Mesenchymal stem cell (in vitro differentiated cells and primary cell): ENCODE data around the gene POU6F2.

Experiments used
- DNase-seq: peaks from one replicate; pipeline ENCODE4 v3.0.0-alpha.2; 2013
- H2AFZ ChIP-seq: one replicate; pipeline ENCODE4 v1.6.1; 2013; ENCODE audit warnings: low read depth, mild to moderate bottlenecking, control low read depth, inconsistent platforms, low read length, moderate library complexity
- H2AK5ac ChIP-seq: 2 replicates; pipeline ENCODE4 v1.6.1; 2013; ENCODE audit warnings: low read length, moderate library complexity, mild to moderate bottlenecking, inconsistent platforms; ENCODE audit not compliant: severe bottlenecking
- H2BK120ac ChIP-seq: one replicate; pipeline ENCODE4 v1.6.1; 2013; ENCODE audit warnings: low read depth, mild to moderate bottlenecking, inconsistent platforms, low read length, moderate library complexity
- H2BK12ac ChIP-seq, 2 experiments: one replicate each; pipeline ENCODE4 v1.6.1; 2013; ENCODE audit warnings: inconsistent platforms in 2 of 2, low read length in 2 of 2, mild to moderate bottlenecking in 2 of 2, moderate library complexity in 2 of 2, control low read depth in 1 of 2
- H2BK15ac ChIP-seq: one replicate; pipeline ENCODE4 v1.6.1; 2013; ENCODE audit warnings: mild to moderate bottlenecking, low read depth, inconsistent platforms; ENCODE audit not compliant: poor library complexity, severe bottlenecking
- H2BK5ac ChIP-seq: 2 replicates; pipeline ENCODE4 v1.6.1; 2013; ENCODE audit warnings: low read depth, mild to moderate bottlenecking, low read length, control low read depth, inconsistent platforms; ENCODE audit not compliant: poor library complexity, severe bottlenecking
- H3K14ac ChIP-seq, 2 experiments: one replicate each; pipeline ENCODE4 v1.6.1; 2013; ENCODE audit warnings: inconsistent platforms in 2 of 2, low read length in 2 of 2, control low read depth in 1 of 2, mild to moderate bottlenecking in 1 of 2, moderate library complexity in 1 of 2
- H3K18ac ChIP-seq, 2 experiments: one replicate each; pipeline ENCODE4 v1.6.1; 2013; ENCODE audit warnings: inconsistent platforms in 2 of 2, low read length in 2 of 2, control low read depth in 1 of 2, low read depth in 1 of 2, mild to moderate bottlenecking in 1 of 2
- H3K23ac ChIP-seq, 2 experiments: one replicate each; pipeline ENCODE4 v1.6.1; 2013; ENCODE audit warnings: inconsistent platforms in 2 of 2, low read length in 2 of 2, mild to moderate bottlenecking in 2 of 2, moderate library complexity in 2 of 2, control low read depth in 1 of 2
- H3K27ac ChIP-seq: 2 replicates; pipeline ENCODE4 v1.5.1; 2013; ENCODE audit warnings: mild to moderate bottlenecking, moderate library complexity, low read length, control low read depth, inconsistent platforms; ENCODE audit not compliant: poor library complexity, severe bottlenecking
- H3K27me3 ChIP-seq, 2 experiments: 2 replicates each; pipeline versions ENCODE4 v1.6.1 to v1.7.0; 2013; ENCODE audit warnings: low read length in 2 of 2, mild to moderate bottlenecking in 2 of 2, moderate library complexity in 2 of 2, control low read depth in 1 of 2, inconsistent platforms in 1 of 2; ENCODE audit not compliant: control insufficient read depth in 1 of 2, insufficient read depth in 1 of 2
- H3K36me3 ChIP-seq, 2 experiments: 2 replicates each; pipeline versions ENCODE4 v1.6.1 to v1.7.0; 2013; ENCODE audit warnings: low read length in 2 of 2, control low read depth in 1 of 2, inconsistent platforms in 1 of 2, low read depth in 1 of 2, mild to moderate bottlenecking in 1 of 2; ENCODE audit not compliant: insufficient read depth in 2 of 2, control insufficient read depth in 1 of 2
- H3K4ac ChIP-seq, 2 experiments: one replicate each; pipeline ENCODE4 v1.6.1; 2013; ENCODE audit warnings: inconsistent platforms in 2 of 2, low read length in 2 of 2, mild to moderate bottlenecking in 2 of 2, moderate library complexity in 2 of 2, control low read depth in 1 of 2, low read depth in 1 of 2
- H3K4me1 ChIP-seq: 2 replicates; pipeline ENCODE4 v1.6.1; 2013; ENCODE audit warnings: low read depth, low read length, control low read depth; ENCODE audit not compliant: control insufficient read depth, insufficient read depth
- H3K4me2 ChIP-seq: 2 replicates; pipeline ENCODE4 v1.6.1; 2013; ENCODE audit warnings: low read length, mild to moderate bottlenecking, inconsistent platforms; ENCODE audit not compliant: poor library complexity, severe bottlenecking
- H3K4me3 ChIP-seq, 2 experiments: 2 replicates each; pipeline versions ENCODE4 v1.5.1 to v1.7.0; 2013; ENCODE audit warnings: low read length in 2 of 2, mild to moderate bottlenecking in 2 of 2, control low read depth in 1 of 2, low read depth in 1 of 2; ENCODE audit not compliant: insufficient read depth in 1 of 2
- H3K79me1 ChIP-seq: replicated peaks from 2 replicates; pipeline ENCODE4 v1.6.1; 2013; ENCODE audit warnings: mild to moderate bottlenecking, control low read depth, low read length, inconsistent platforms; ENCODE audit not compliant: poor library complexity, severe bottlenecking
- H3K9ac ChIP-seq: 2 replicates; pipeline ENCODE4 v1.7.0; 2013; ENCODE audit warnings: mild to moderate bottlenecking, low read length, moderate library complexity
- H3K9me3 ChIP-seq: 2 replicates; pipeline ENCODE4 v1.7.0; 2013; ENCODE audit warnings: mild to moderate bottlenecking, low read length; ENCODE audit not compliant: control insufficient read depth
- H4K8ac ChIP-seq: one replicate; pipeline ENCODE4 v1.6.1; 2013; ENCODE audit warnings: inconsistent platforms, mild to moderate bottlenecking, low read length, moderate library complexity
- H4K91ac ChIP-seq: one replicate; pipeline ENCODE4 v1.6.1; 2013; ENCODE audit warnings: mild to moderate bottlenecking, low read length, inconsistent platforms
- WGBS: methylation state at CpG from one replicate; pipeline ENCODE4 v1.1.7; 2013; ENCODE audit warnings: mixed read lengths; 5-methylcytosine and 5-hydroxymethylcytosine counted together

The POU6F2 gene

GRCh38 chr7:38950309-38950708 is 27.4 kb upstream of the POU6F2 start:
- peaks cover 1% of the 10 kb centered on the region for H3K4me1 ChIP-seq
- no peak overlapping the region for H2AK5ac ChIP-seq
- H3K4me3 ChIP-seq = no peak overlapping the region
- H2AFZ ChIP-seq = no peak overlapping the region
- H3K36me3 ChIP-seq = no peaks in the 10 kb centered on the region
- H3K4ac ChIP-seq = no peak overlapping the region
- no peak overlapping the region for H2BK5ac ChIP-seq
- no peak overlapping the region for H3K9ac ChIP-seq
- no peak overlapping the region for H3K4me2 ChIP-seq
- H2BK120ac ChIP-seq = no peak overlapping the region
- no peak overlapping the region for H3K23ac ChIP-seq
- no peaks in the 10 kb centered on the region for H3K27me3 ChIP-seq
- no peak overlapping the region for H2BK15ac ChIP-seq
- WGBS = 17% methylated on average over 1 of the region's 1 CpG
- no peak overlapping the region for H3K27ac ChIP-seq
- peak; percentile 64 for DNase-seq
- H4K91ac ChIP-seq = no peak overlapping the region
- H4K8ac ChIP-seq = no peak overlapping the region
- no peaks in the 10 kb centered on the region for H3K79me1 ChIP-seq
- no peak overlapping the region for H2BK12ac ChIP-seq
- H3K14ac ChIP-seq = no peak overlapping the region
- no peak overlapping the region for H3K18ac ChIP-seq
- no peaks in the 10 kb centered on the region for H3K9me3 ChIP-seq

- H3K4me3 ChIP-seq = no peak overlapping the region
Observed at GRCh38 chr7:38951213-38951612, 26.5 kb upstream of the POU6F2 start.

GRCh38 chr7:38953227-38953626 is 24.5 kb upstream of the POU6F2 start:
- Histone ChIP-seq H3K27me3 (no peaks in the 10 kb centered on the region), H3K23ac (no peak overlapping the region), H4K91ac (no peak overlapping the region), H3K14ac (no peak overlapping the region), H4K8ac (no peak overlapping the region), H3K27ac (no peak overlapping the region), H3K4me3 (no peak overlapping the region), H2AFZ (no peak overlapping the region), H2AK5ac (no peak overlapping the region), H3K4me2 (no peak overlapping the region), H3K9me3 (no peaks in the 10 kb centered on the region), H2BK120ac (no peak overlapping the region), H2BK5ac (no peak overlapping the region), H2BK15ac (no peak overlapping the region), H3K4ac (no peak overlapping the region), H3K18ac (no peak overlapping the region), H3K36me3 (no peaks in the 10 kb centered on the region), H3K4me1 (peaks cover 1% of the 10 kb centered on the region), H3K79me1 (no peaks in the 10 kb centered on the region), H3K9ac (no peak overlapping the region), H2BK12ac (no peak overlapping the region)
- no CpG with 5 or more reads among the region's 1 CpG for WGBS
- DNase-seq = no peak

More at GRCh38 chr7:38951213-38951612, 26.5 kb upstream of the POU6F2 start:
- no peak overlapping the region for H2BK12ac ChIP-seq
- no peak overlapping the region for H2BK120ac ChIP-seq
- H3K79me1 ChIP-seq = no peaks in the 10 kb centered on the region
- no peak for DNase-seq
- WGBS = 79% methylated on average over 5 of the region's 6 CpGs
- no peak overlapping the region for H3K14ac ChIP-seq
- no peaks in the 10 kb centered on the region for H3K27me3 ChIP-seq
- H3K9me3 ChIP-seq = no peaks in the 10 kb centered on the region
- no peak overlapping the region for H2AK5ac ChIP-seq
- no peaks in the 10 kb centered on the region for H3K36me3 ChIP-seq
- H2BK5ac ChIP-seq = no peak overlapping the region
- no peak overlapping the region for H4K8ac ChIP-seq
- no peak overlapping the region for H3K9ac ChIP-seq
- H3K27ac ChIP-seq = no peak overlapping the region
- H3K23ac ChIP-seq = no peak overlapping the region
- no peak overlapping the region for H3K4ac ChIP-seq
- no peak overlapping the region for H3K4me2 ChIP-seq
- H2BK15ac ChIP-seq = no peak overlapping the region
- no peak overlapping the region for H3K18ac ChIP-seq
- H3K4me1 ChIP-seq = peaks cover 1% of the 10 kb centered on the region
- no peak overlapping the region for H4K91ac ChIP-seq
- H2AFZ ChIP-seq = no peak overlapping the region

GRCh38 chr7:38953971-38954370 is 23.7 kb upstream of the POU6F2 start:
- Histone ChIP-seq H3K27ac (no peak overlapping the region), H3K79me1 (no peaks in the 10 kb centered on the region), H3K18ac (no peak overlapping the region), H3K14ac (no peak overlapping the region), H2BK120ac (no peak overlapping the region), H3K9ac (no peak overlapping the region), H2BK15ac (no peak overlapping the region), H3K9me3 (no peaks in the 10 kb centered on the region), H2AK5ac (no peak overlapping the region), H3K23ac (no peak overlapping the region), H3K4me1 (peaks cover 1% of the 10 kb centered on the region), H3K4me2 (no peak overlapping the region), H3K4me3 (no peak overlapping the region), H3K4ac (no peak overlapping the region), H4K8ac (no peak overlapping the region), H2BK5ac (no peak overlapping the region), H2BK12ac (no peak overlapping the region), H3K27me3 (no peaks in the 10 kb centered on the region), H3K36me3 (no peaks in the 10 kb centered on the region), H2AFZ (no peak overlapping the region), H4K91ac (no peak overlapping the region)
- no peak for DNase-seq
- WGBS = 86% methylated on average over 4 of the region's 4 CpGs
